Limb (tissue), 2 donors: ENCODE results near the gene CCHCR1.
A peak's percentile ranks its signal among the peaks of the same experiment; 100 is the strongest.

Experiments used
- DNase-seq, 2 donors: peaks; one replicate each; pipeline ENCODE4 v3.0.0-alpha.2; 2016; ENCODE audit errors: extremely low spot score in 2 of 2

The CCHCR1 gene

GRCh38 chr6:31162463-31163165, 5.0 kb upstream of the CCHCR1 start:
- no peak for DNase-seq

GRCh38 chr6:31161216-31162126, 3.9 kb upstream of the CCHCR1 start:
- no peak for DNase-seq

GRCh38 chr6:31158863-31159855, 1.6 kb upstream of the CCHCR1 start:
- DNase-seq: no peak

- DNase-seq: peak; percentile 99 to 100
Measured at GRCh38 chr6:31158140-31158862, 699 bp upstream of the CCHCR1 start, which contains the start of gene TCF19. TSS of gene TCF19 (plus strand) at chr6:31158589. CDS start at chr6:31159470, 881 bp downstream.

- no peak for DNase-seq
Measured at GRCh38 chr6:31156641-31157040, 961 bp downstream of the CCHCR1 start.

- DNase-seq: no peak
Measured at GRCh38 chr6:31154436-31154835, 3.2 kb downstream of the CCHCR1 start.

- DNase-seq: no peak
Measured at GRCh38 chr6:31152781-31153180, 4.8 kb downstream of the CCHCR1 start.

GRCh38 chr6:31149827-31150447, 7.7 kb downstream of the CCHCR1 start:
- no peak for DNase-seq

- DNase-seq: no peak
Measured at GRCh38 chr6:31145386-31145785, 12.2 kb downstream of the CCHCR1 start.

- DNase-seq: no peak
Measured at GRCh38 chr6:31144970-31145340, 12.6 kb downstream of the CCHCR1 start.

GRCh38 chr6:31144296-31144969, 13.2 kb downstream of the CCHCR1 start:
- DNase-seq: no peak

- DNase-seq: no peak
Measured at GRCh38 chr6:31143148-31143547, 14.5 kb downstream of the CCHCR1 start.

GRCh38 chr6:31142361-31142761, 15.2 kb downstream of the CCHCR1 start:
- no peak for DNase-seq

- DNase-seq: no peak
Measured at GRCh38 chr6:31140643-31141042, 17.0 kb downstream of the CCHCR1 start.

GRCh38 chr6:31139599-31139998, 18.0 kb downstream of the CCHCR1 start:
- DNase-seq: no peak

- no peak for DNase-seq
Measured at GRCh38 chr6:31138982-31139381, 18.6 kb downstream of the CCHCR1 start, which contains the start of gene PSORS1C2. TSS of gene PSORS1C2 (minus strand) at chr6:31139066. CDS start at chr6:31139026, 40 bp downstream.

- DNase-seq: no peak
Measured at GRCh38 chr6:31135710-31136109, 21.9 kb downstream of the CCHCR1 start.

GRCh38 chr6:31132806-31133205, 24.8 kb downstream of the CCHCR1 start:
- no peak for DNase-seq

- no peak for DNase-seq
Measured at GRCh38 chr6:31131595-31131994, 26.0 kb downstream of the CCHCR1 start.

GRCh38 chr6:31130751-31131150, 26.9 kb downstream of the CCHCR1 start:
- DNase-seq: no peak
